HFF-Myc (cell line): Measurements from ENCODE around the gene ENTPD1.

ENCODE experiments used
- DNase-seq: peaks from one replicate; pipeline ENCODE4 v3.0.0-alpha.2; 2011; ENCODE audit warnings: low read depth; ENCODE audit errors: extremely low read depth
- H3K4me3 ChIP-seq: replicated peaks from 2 replicates; pipeline ENCODE4 v1.5.1; 2011; ENCODE audit warnings: low read depth, mild to moderate bottlenecking, control low read depth, low read length
- CTCF ChIP-seq: IDR thresholded peaks from 2 replicates; pipeline ENCODE4 v1.5.1; 2012; ENCODE audit warnings: mild to moderate bottlenecking, low read depth, low read length, control low read depth; ENCODE audit errors: missing control alignments

ENTPD1 gene

GRCh38 chr10:95782318-95782717, 26.4 kb downstream of the ENTPD1 start:
- no peak for TF ChIP-seq CTCF
- DNase-seq, result no peak
- no peak overlapping the region for H3K4me3 ChIP-seq

- TF ChIP-seq CTCF, result no peak
- no peak overlapping the region for H3K4me3 ChIP-seq
- DNase-seq, result no peak
These were observed 27.8 kb downstream of the ENTPD1 start for GRCh38 chr10:95783741-95784140.

- no peak overlapping the region for H3K4me3 ChIP-seq
- TF ChIP-seq CTCF, result no peak
- no peak for DNase-seq
These were observed 28.4 kb downstream of the ENTPD1 start for GRCh38 chr10:95784279-95784913.

- no peak for DNase-seq
- TF ChIP-seq CTCF, result no peak
- H3K4me3 ChIP-seq, result no peak overlapping the region
These were observed 29.4 kb downstream of the ENTPD1 start for GRCh38 chr10:95785317-95785716.

- DNase-seq, result no peak
- no peak overlapping the region for H3K4me3 ChIP-seq
- no peak for TF ChIP-seq CTCF
These were observed 30.1 kb downstream of the ENTPD1 start for GRCh38 chr10:95785942-95786669.

GRCh38 chr10:95787447-95787846, 31.5 kb downstream of the ENTPD1 start:
- DNase-seq, result no peak
- TF ChIP-seq CTCF, result no peak
- H3K4me3 ChIP-seq, result no peak overlapping the region
